LNCAP (cell line): ENCODE measurements around the gene POP4.

ENCODE experiments used
- CTCF ChIP-seq: fragments of 450-650 bp; IDR thresholded peaks from 2 replicates; pipeline ENCODE4 v1.5.1; 2017; ENCODE audit warnings: mild to moderate bottlenecking

The POP4 gene

GRCh38 chr19:29605653-29606419 lies at the start of gene POP4:
TSS of gene POP4 (plus strand) at chr19:29606283. CDS start at chr19:29606319, 36 bp downstream.
- no peak for TF ChIP-seq CTCF

GRCh38 chr19:29559743-29560142 lies 46.3 kb upstream of the POP4 start:
- TF ChIP-seq CTCF = no peak

GRCh38 chr19:29560313-29561075 lies 45.6 kb upstream of the POP4 start:
- no peak for TF ChIP-seq CTCF

GRCh38 chr19:29561601-29562000 lies 44.5 kb upstream of the POP4 start:
- TF ChIP-seq CTCF = no peak

- TF ChIP-seq CTCF = no peak
These were observed 43.5 kb upstream of the POP4 start for GRCh38 chr19:29562299-29563297.

GRCh38 chr19:29563486-29564101 lies 42.5 kb upstream of the POP4 start:
- no peak for TF ChIP-seq CTCF

GRCh38 chr19:29564574-29565005 lies 41.5 kb upstream of the POP4 start:
- no peak for TF ChIP-seq CTCF
